GM19395 (cell line): Measurements from ENCODE around the gene ARHGEF7.

ENCODE experiments used
- ATAC-seq: cut with Tn5 transposase; IDR thresholded peaks from one replicate; pipeline ENCODE4 v1.9.1; 2021; ENCODE audit warnings: mild to moderate bottlenecking, moderate library complexity; ENCODE audit not compliant: unreplicated experiment

Gene ARHGEF7

GRCh38 chr13:111337741-111338140, 222.6 kb downstream of the ARHGEF7 start:
- ATAC-seq, result no peak

GRCh38 chr13:111338841-111339240, 223.7 kb downstream of the ARHGEF7 start:
- no peak for ATAC-seq

GRCh38 chr13:111339366-111340143, 224.4 kb downstream of the ARHGEF7 start:
- no peak for ATAC-seq

GRCh38 chr13:111341886-111342285, 226.8 kb downstream of the ARHGEF7 start:
- no peak for ATAC-seq

- ATAC-seq, result no peak
Observed at GRCh38 chr13:111342721-111343120, 227.6 kb downstream of the ARHGEF7 start.

- ATAC-seq, result no peak
Observed at GRCh38 chr13:111343186-111343805, 228.2 kb downstream of the ARHGEF7 start.

- no peak for ATAC-seq
Observed at GRCh38 chr13:111344471-111345191, 229.5 kb downstream of the ARHGEF7 start.

GRCh38 chr13:111345682-111346081, 230.6 kb downstream of the ARHGEF7 start:
- ATAC-seq, result no peak

GRCh38 chr13:111346101-111346680, 231.1 kb downstream of the ARHGEF7 start:
- no peak for ATAC-seq

- ATAC-seq, result no peak
Observed at GRCh38 chr13:111347438-111347837, 232.3 kb downstream of the ARHGEF7 start.

GRCh38 chr13:111353508-111353907, 238.4 kb downstream of the ARHGEF7 start:
- ATAC-seq, result no peak

GRCh38 chr13:111354789-111355188, 239.7 kb downstream of the ARHGEF7 start:
- no peak for ATAC-seq
